PC-9 (cell line): ENCODE results near the gene B3GAT2. TPM values are rescaled to one million over a fixed set of nuclear protein-coding genes. Genes with fewer than 3 reads are reported as not detected.

Experiments
- BruUV-seq: library from RNA; stranded (reverse); fragments of 400-500 nt; replicated peaks from 2 replicates; lab custom pipeline; 2021; lab: Mats Ljungman, UMichigan
- CTCF ChIA-PET: fragments of 300-600 bp; sonication (Branson Sonifier 250); formaldehyde crosslinking; loops from one replicate; lab custom pipeline; 2022; ENCODE audit warnings: antibody characterized with exemption; lab: Charles Lee
- POLR2A ChIA-PET: fragments of 300-600 bp; sonication (Branson Sonifier 250); formaldehyde crosslinking; loops from one replicate; lab custom pipeline; 2022; ENCODE audit warnings: antibody characterized with exemption; ENCODE audit not compliant: unreplicated experiment; lab: Charles Lee
- DNase-seq, 2 experiments: peaks; one replicate each; pipeline versions ENCODE4 v3.0.0 to v3.0.0-alpha.2; 2015 to 2022; ENCODE audit warnings: mixed read lengths in 1 of 2
- H2AFZ ChIP-seq: fragments of 200-600 bp; sonication (generic); 2 replicates; pipeline ENCODE4 v1.8.1; 2017; ENCODE audit warnings: antibody characterized with exemption
- H3F3A ChIP-seq: fragments of 200-600 bp; sonication (generic); 2 replicates; pipeline ENCODE4 v1.8.1; 2017; ENCODE audit warnings: antibody characterized with exemption, mild to moderate bottlenecking, low read depth; ENCODE audit not compliant: insufficient read depth
- H3K27ac ChIP-seq: fragments of 200-600 bp; sonication (generic); 2 replicates; pipeline ENCODE4 v1.6.1; 2016; ENCODE audit warnings: mixed run types
- H3K27me3 ChIP-seq: fragments of 200-600 bp; sonication (generic); 2 replicates; pipeline ENCODE4 v1.6.1; 2016; ENCODE audit warnings: low read depth, mixed run types; ENCODE audit not compliant: insufficient read depth
- H3K36me3 ChIP-seq: fragments of 200-600 bp; sonication (generic); 2 replicates; pipeline ENCODE4 v1.6.1; 2016; ENCODE audit warnings: low read depth, mixed run types
- H3K4me1 ChIP-seq: fragments of 200-600 bp; sonication (generic); replicated peaks from 2 replicates; pipeline ENCODE4 v1.6.1; 2016; ENCODE audit warnings: mixed run types; ENCODE audit not compliant: insufficient read depth
- H3K4me2 ChIP-seq: fragments of 200-600 bp; sonication (generic); 2 replicates; pipeline ENCODE4 v1.6.1; 2017; ENCODE audit warnings: mixed run types
- H3K4me3 ChIP-seq: fragments of 200-600 bp; sonication (generic); 2 replicates; pipeline ENCODE4 v1.6.1; 2016; ENCODE audit warnings: mixed run types
- H3K79me2 ChIP-seq: fragments of 200-600 bp; sonication (generic); 2 replicates; pipeline ENCODE4 v1.6.1; 2017; ENCODE audit warnings: low read depth, mixed run types
- H3K9me2 ChIP-seq: fragments of 200-600 bp; sonication (generic); 2 replicates; pipeline ENCODE4 v1.8.1; 2017; ENCODE audit warnings: mild to moderate bottlenecking; ENCODE audit not compliant: insufficient read depth
- H3K9me3 ChIP-seq: fragments of 200-600 bp; sonication (generic); 2 replicates; pipeline ENCODE4 v1.8.1; 2016; ENCODE audit warnings: low read depth; ENCODE audit not compliant: insufficient read depth
- H4K20me1 ChIP-seq: fragments of 200-600 bp; sonication (generic); 2 replicates; pipeline ENCODE4 v1.8.1; 2017; ENCODE audit not compliant: insufficient read depth
- EZH2 ChIP-seq: fragments of 200-600 bp; sonication (generic); IDR thresholded peaks from 2 replicates; pipeline ENCODE4 v1.8.0; 2017; ENCODE audit warnings: antibody characterized with exemption, low read depth
- intact Hi-C: fragments of 100-400 bp; cut with micrococcal nuclease; formaldehyde crosslinking; loops from one replicate; pipeline ENCODE4 v1.10.0; 2022; ENCODE audit not compliant: unreplicated experiment
- total RNA-seq: library from RNA; stranded (reverse); gene quantifications from 2 replicates; pipeline ENCODE4 v1.2.3, GENCODE V29; 2021
- TF ChIP-seq, protein P1 (sequence below): fragments of 200-600 bp; sonication (generic); conservative IDR thresholded peaks from 2 replicates; pipeline ENCODE4 v1.6.1; 2017; ENCODE audit warnings: mixed run types, antibody characterized with exemption, mild to moderate bottlenecking, moderate library complexity

Gene B3GAT2
- total RNA-seq, 1 experiment from 2014 or later: not detected

DNA sequence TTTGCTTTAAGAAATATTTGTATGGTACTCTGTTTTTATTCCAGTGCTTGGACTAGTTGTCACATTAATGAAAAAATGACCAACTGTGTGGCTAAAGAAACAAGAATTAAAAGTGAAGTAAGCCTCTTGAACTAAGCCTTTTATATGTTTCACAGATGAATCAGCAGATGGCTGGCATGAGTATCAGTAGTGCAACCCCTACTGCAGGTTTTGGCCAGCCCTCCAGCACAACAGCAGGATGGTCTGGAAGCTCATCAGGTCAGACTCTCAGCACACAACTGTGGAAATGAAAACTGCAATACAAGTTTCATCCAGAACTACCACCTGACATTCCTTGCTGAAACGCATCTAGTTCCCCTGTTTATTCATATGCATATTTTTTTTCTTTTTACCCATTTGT is 96.8 kb downstream of the B3GAT2 start:
- Histone ChIP-seq H3K79me2 (no peaks in the 10 kb centered on the region), H3K9me3 (no peaks in the 10 kb centered on the region), H3K4me2 (no peak overlapping the region), H3F3A (no peaks in the 10 kb centered on the region), H4K20me1 (peaks cover 4% of the 10 kb centered on the region; the same call in 1 of the 2 replicates), H2AFZ (no peak overlapping the region), H3K4me3 (no peak overlapping the region), H3K27ac (no peak overlapping the region), H3K36me3 (0 out of 2 replicates have a peak, but pooled peaks cover 7% of the 10 kb centered on the region), H3K27me3 (no peaks in the 10 kb centered on the region), H3K4me1 (no peaks in the 10 kb centered on the region), H3K9me2 (no peaks in the 10 kb centered on the region)
- BruUV-seq: no TSS peak
- CTCF ChIA-PET: interaction anchor here (0.6 kb wide), 1 partner anchor 157 kb away, joined by 4 read pairs; no protein-coding TSS in a partner anchor
- no peak for DNase-seq
- no peak for TF ChIP-seq EZH2
- TF ChIP-seq, protein P1, sequence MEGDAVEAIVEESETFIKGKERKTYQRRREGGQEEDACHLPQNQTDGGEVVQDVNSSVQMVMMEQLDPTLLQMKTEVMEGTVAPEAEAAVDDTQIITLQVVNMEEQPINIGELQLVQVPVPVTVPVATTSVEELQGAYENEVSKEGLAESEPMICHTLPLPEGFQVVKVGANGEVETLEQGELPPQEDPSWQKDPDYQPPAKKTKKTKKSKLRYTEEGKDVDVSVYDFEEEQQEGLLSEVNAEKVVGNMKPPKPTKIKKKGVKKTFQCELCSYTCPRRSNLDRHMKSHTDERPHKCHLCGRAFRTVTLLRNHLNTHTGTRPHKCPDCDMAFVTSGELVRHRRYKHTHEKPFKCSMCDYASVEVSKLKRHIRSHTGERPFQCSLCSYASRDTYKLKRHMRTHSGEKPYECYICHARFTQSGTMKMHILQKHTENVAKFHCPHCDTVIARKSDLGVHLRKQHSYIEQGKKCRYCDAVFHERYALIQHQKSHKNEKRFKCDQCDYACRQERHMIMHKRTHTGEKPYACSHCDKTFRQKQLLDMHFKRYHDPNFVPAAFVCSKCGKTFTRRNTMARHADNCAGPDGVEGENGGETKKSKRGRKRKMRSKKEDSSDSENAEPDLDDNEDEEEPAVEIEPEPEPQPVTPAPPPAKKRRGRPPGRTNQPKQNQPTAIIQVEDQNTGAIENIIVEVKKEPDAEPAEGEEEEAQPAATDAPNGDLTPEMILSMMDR: no peak
- intact Hi-C loops: no loop called here
- POLR2A ChIA-PET: no interaction called here

GRCh38 chr6:70857387-70858077 is 99.3 kb downstream of the B3GAT2 start:
- H3F3A ChIP-seq: no peaks in the 10 kb centered on the region
- intact Hi-C loops: no loop called here

GRCh38 chr6:70852667-70853246 is 104.1 kb downstream of the B3GAT2 start:
- H3K27ac ChIP-seq: no peak overlapping the region
- H3F3A ChIP-seq: no peaks in the 10 kb centered on the region
- H3K79me2 ChIP-seq: no peaks in the 10 kb centered on the region
- BruUV-seq: no TSS peak
- no peak overlapping the region for H2AFZ ChIP-seq
- no peaks in the 10 kb centered on the region for H3K9me2 ChIP-seq
- H3K4me1 ChIP-seq: no peaks in the 10 kb centered on the region
- DNase-seq: no peak
- TF ChIP-seq, protein P1: no peak
- TF ChIP-seq EZH2: no peak
- no peaks in the 10 kb centered on the region for H3K9me3 ChIP-seq
- no peaks in the 10 kb centered on the region for H3K27me3 ChIP-seq
- H3K36me3 ChIP-seq: no peaks in the 10 kb centered on the region; the same call in 1 of the 2 replicates
- H3K4me3 ChIP-seq: no peak overlapping the region
- ChIA-PET CTCF (no interaction called here), POLR2A (no interaction called here)
- intact Hi-C loops: no loop called here
- H3K4me2 ChIP-seq: no peak overlapping the region
- H4K20me1 ChIP-seq: no peaks in the 10 kb centered on the region

More at GRCh38 chr6:70857387-70858077, 99.3 kb downstream of the B3GAT2 start:
- Histone ChIP-seq H2AFZ (no peak overlapping the region), H3K27ac (no peak overlapping the region), H3K79me2 (no peaks in the 10 kb centered on the region), H3K9me2 (no peaks in the 10 kb centered on the region), H4K20me1 (peaks cover 4% of the 10 kb centered on the region; the same call in 1 of the 2 replicates), H3K4me1 (no peaks in the 10 kb centered on the region), H3K27me3 (no peaks in the 10 kb centered on the region), H3K4me2 (no peak overlapping the region), H3K4me3 (no peak overlapping the region), H3K36me3 (0 out of 2 replicates have a peak, but pooled peaks cover 7% of the 10 kb centered on the region), H3K9me3 (no peaks in the 10 kb centered on the region)
- POLR2A ChIA-PET: no interaction called here
- BruUV-seq: no TSS peak
- no peak for DNase-seq
- CTCF ChIA-PET: no interaction called here
- TF ChIP-seq, protein P1: no peak
- TF ChIP-seq EZH2: no peak
